A673 (cell line): Measurements from ENCODE around the gene LNX1. TPM values are rescaled to one million over a fixed set of nuclear protein-coding genes. Genes with fewer than 3 reads are reported as not detected.

ENCODE experiments used
- BruUV-seq: library from RNA; stranded (reverse); fragments of 400-500 nt; replicated peaks from 2 replicates; lab custom pipeline; 2021; lab: Mats Ljungman, UMichigan
- CTCF ChIA-PET: fragments of 300-600 bp; sonication (Branson Sonifier 250); formaldehyde crosslinking; loops from one replicate; lab custom pipeline; 2022; ENCODE audit warnings: antibody characterized with exemption; lab: Charles Lee
- POLR2A ChIA-PET: fragments of 300-600 bp; sonication (Branson Sonifier 250); formaldehyde crosslinking; loops from one replicate; lab custom pipeline; 2022; ENCODE audit warnings: antibody characterized with exemption; ENCODE audit not compliant: low non-redundant PET; lab: Charles Lee
- DNase-seq: peaks from one replicate; pipeline ENCODE4 v3.0.0-alpha.2; 2015; ENCODE audit warnings: low spot score
- H3K27ac ChIP-seq: fragments of 200-600 bp; sonication (generic); 2 replicates; pipeline ENCODE4 v1.5.1; 2016; ENCODE audit warnings: mixed run types, low read depth, mild to moderate bottlenecking, mixed read lengths, antibody characterized with exemption, low read length; ENCODE audit not compliant: poor library complexity, severe bottlenecking
- H3K27me3 ChIP-seq: fragments of 200-600 bp; sonication (generic); replicated peaks from 2 replicates; pipeline ENCODE4 v1.6.1; 2017; ENCODE audit warnings: mixed run types, low read depth, mild to moderate bottlenecking, mixed read lengths, antibody characterized with exemption, low read length; ENCODE audit not compliant: insufficient read depth, poor library complexity
- H3K36me3 ChIP-seq: fragments of 200-600 bp; sonication (generic); 2 replicates; pipeline ENCODE4 v1.6.1; 2016; ENCODE audit warnings: mixed run types, mild to moderate bottlenecking, mixed read lengths, antibody characterized with exemption, low read length; ENCODE audit not compliant: insufficient read depth, poor library complexity, severe bottlenecking
- H3K4me1 ChIP-seq: fragments of 200-600 bp; sonication (generic); 2 replicates; pipeline ENCODE4 v1.6.1; 2017; ENCODE audit warnings: mixed run types, mild to moderate bottlenecking, mixed read lengths, antibody characterized with exemption, low read length; ENCODE audit not compliant: insufficient read depth, poor library complexity, severe bottlenecking
- H3K4me3 ChIP-seq: fragments of 200-600 bp; sonication (generic); 2 replicates; pipeline ENCODE4 v1.5.1; 2016; ENCODE audit warnings: low read depth, mixed run types, mild to moderate bottlenecking, mixed read lengths, low read length; ENCODE audit not compliant: poor library complexity, severe bottlenecking
- H3K9me3 ChIP-seq: fragments of 200-600 bp; sonication (generic); 2 replicates; pipeline ENCODE4 v1.6.1; 2016; ENCODE audit warnings: mixed run types, low read depth, mild to moderate bottlenecking, mixed read lengths, antibody characterized with exemption, low read length; ENCODE audit not compliant: poor library complexity, severe bottlenecking
- CTCF ChIP-seq: fragments of 300-800, 200-600 bp; sonication (generic); conservative IDR thresholded peaks from 2 replicates; pipeline ENCODE4 v1.5.1; 2017; ENCODE audit warnings: low read depth, mild to moderate bottlenecking, antibody characterized with exemption, low read length, moderate library complexity, mixed read lengths
- EZH2 ChIP-seq: fragments of 200-600 bp; sonication (generic); IDR thresholded peaks from 2 replicates; pipeline ENCODE4 v1.6.1; 2017; ENCODE audit warnings: borderline replicate concordance, low read depth, mild to moderate bottlenecking, mixed read lengths, antibody characterized with exemption, low read length; ENCODE audit not compliant: poor library complexity, severe bottlenecking
- intact Hi-C: fragments of 100-400 bp; cut with micrococcal nuclease; formaldehyde crosslinking; loops from one replicate; pipeline ENCODE4 v1.10.0; 2022; ENCODE audit not compliant: unreplicated experiment
- total RNA-seq: library from RNA; stranded (reverse); gene quantifications from 2 replicates; pipeline ENCODE4 v1.2.3, GENCODE V29; 2021

The LNX1 gene
- total RNA-seq, 1 experiment from 2014 or later, result not detected

GRCh38 chr4:53559021-53559620 lies 32.2 kb downstream of the LNX1 start:
- CTCF ChIA-PET, result no interaction called here
- no peaks in the 10 kb centered on the region for H3K27me3 ChIP-seq
- no peak overlapping the region for H3K4me3 ChIP-seq
- intact Hi-C loops, result no loop called here
- H3K4me1 ChIP-seq, result no peaks in the 10 kb centered on the region
- no TSS peak for BruUV-seq
- no peak for DNase-seq
- POLR2A ChIA-PET, result no interaction called here
- H3K9me3 ChIP-seq, result no peaks in the 10 kb centered on the region
- no peaks in the 10 kb centered on the region for H3K36me3 ChIP-seq
- TF ChIP-seq CTCF (no peak), EZH2 (no peak)
- H3K27ac ChIP-seq, result no peak overlapping the region

DNA sequence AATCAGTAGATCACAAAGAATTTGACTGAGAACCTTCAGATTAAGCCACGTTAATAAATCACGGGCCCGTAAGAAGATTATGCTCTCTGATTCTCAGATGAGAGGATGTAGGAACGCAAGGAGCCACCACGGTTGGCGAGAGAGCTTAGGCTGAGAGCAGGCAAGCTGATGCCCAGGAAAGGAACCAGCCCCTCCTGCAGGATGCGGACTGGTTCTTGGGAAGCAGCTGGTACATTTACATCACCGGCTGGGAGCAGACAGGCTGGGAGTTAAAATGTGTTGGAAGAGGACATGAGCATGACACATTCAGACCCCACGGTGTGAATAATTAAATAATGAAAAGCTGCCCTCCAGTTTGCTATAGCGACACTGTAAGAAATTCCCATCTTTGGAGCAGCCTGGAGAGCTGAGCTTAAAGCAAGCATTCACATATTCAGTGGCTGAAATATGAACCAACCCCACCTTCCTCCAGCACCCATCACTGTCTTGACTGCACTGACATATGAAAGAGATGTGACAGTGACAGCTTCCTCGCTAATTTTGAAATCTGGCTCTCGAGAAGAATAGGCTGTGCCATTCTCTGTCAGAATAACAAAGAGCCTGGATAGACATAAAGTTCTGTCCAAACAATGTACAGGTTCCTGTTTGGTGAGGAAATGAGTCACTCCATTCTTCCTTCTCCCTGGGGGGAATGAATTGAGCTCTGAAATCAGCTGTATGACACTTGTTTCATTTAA lies 33.1 kb downstream of the LNX1 start:
- Histone ChIP-seq H3K9me3 (no peaks in the 10 kb centered on the region), H3K27ac (no peak overlapping the region), H3K36me3 (no peaks in the 10 kb centered on the region), H3K4me1 (no peaks in the 10 kb centered on the region), H3K4me3 (no peak overlapping the region), H3K27me3 (no peaks in the 10 kb centered on the region)
- TF ChIP-seq CTCF (no peak), EZH2 (no peak)
- ChIA-PET CTCF (no interaction called here), POLR2A (no interaction called here)
- DNase-seq, result peak; percentile 17
- intact Hi-C loops, result no loop called here
- BruUV-seq, result no TSS peak

GRCh38 chr4:53557669-53558064 lies 33.6 kb downstream of the LNX1 start:
- Histone ChIP-seq H3K27ac (no peak overlapping the region), H3K27me3 (no peaks in the 10 kb centered on the region), H3K9me3 (no peaks in the 10 kb centered on the region), H3K4me3 (no peak overlapping the region), H3K36me3 (no peaks in the 10 kb centered on the region), H3K4me1 (no peaks in the 10 kb centered on the region)
- no TSS peak for BruUV-seq
- intact Hi-C loops, result no loop called here
- TF ChIP-seq EZH2, result no peak
- TF ChIP-seq CTCF, result no peak
- CTCF ChIA-PET, result no interaction called here
- DNase-seq, result no peak
- POLR2A ChIA-PET, result no interaction called here
